Esophagus squamous epithelium (tissue), 5 donors: ENCODE data around the gene FAM168A. TPM values are rescaled to one million over a fixed set of nuclear protein-coding genes. Genes with fewer than 3 reads are reported as not detected.
"Not testable (repeated sequence)": the region's sequence is repeated elsewhere in the genome, so short reads cannot be mapped to it uniquely, and the experiment has no call there.

Experiments used
- DNase-seq: peaks from one replicate; lab custom pipeline; 2025; lab: John Stamatoyannopoulos, UW
- H3K27ac ChIP-seq, 4 donors: fragments of 200-600 bp; sonication (generic); one replicate each; pipeline ENCODE4 v1.5.1; 2016 to 2019; ENCODE audit warnings: mild to moderate bottlenecking in 1 of 4
- H3K27me3 ChIP-seq, 4 donors: fragments of 200-600 bp; sonication (generic); 1 replicate in 3 of 4; 2 replicates in 1 of 4; pipeline versions ENCODE4 v1.5.1 to v1.6.0; 2017 to 2021; ENCODE audit warnings: antibody characterized with exemption in 1 of 4
- H3K36me3 ChIP-seq, 3 donors: fragments of 200-600 bp; sonication (generic); one replicate each; pipeline ENCODE4 v1.5.1; 2016 to 2019
- H3K4me1 ChIP-seq, 3 donors: fragments of 200-600 bp; sonication (generic); one replicate each; pipeline ENCODE4 v1.5.1; 2017 to 2019
- H3K4me3 ChIP-seq, 4 donors: fragments of 200-600 bp; sonication (generic); 1 replicate in 3 of 4; 2 replicates in 1 of 4; pipeline ENCODE4 v1.5.1; 2016 to 2019; ENCODE audit warnings: mild to moderate bottlenecking in 2 of 4, moderate library complexity in 1 of 4
- H3K9me3 ChIP-seq, 3 donors: fragments of 200-600 bp; sonication (generic); one replicate each; pipeline ENCODE4 v1.5.1; 2016 to 2019
- POLR2A ChIP-seq, 4 donors: fragments of 450-650 bp; IDR thresholded peaks; one replicate each; pipeline ENCODE4 v1.6.1; 2017; ENCODE audit warnings: antibody characterized with exemption in 4 of 4, mild to moderate bottlenecking in 4 of 4, moderate library complexity in 3 of 4
- WGBS, 2 donors: methylation state at CpG; one replicate each; pipeline ENCODE4 v1.1.5; 2018; 5-methylcytosine and 5-hydroxymethylcytosine counted together
- intact Hi-C: fragments of 100-400 bp; cut with DNase I; formaldehyde crosslinking; loops from one replicate; pipeline ENCODE4 v1.15.0; 2022
- total RNA-seq, 4 donors: library from RNA; depleted of rRNA; stranded (reverse); fragments of >200 nt; gene quantifications; one replicate each; pipeline ENCODE4 v1.1.0, GENCODE V29; 2016
- TF ChIP-seq, protein P1 (sequence below), 6 experiments: fragments of 450-650 bp in 4 of 6; fragments of 200-600 bp in 2 of 6; sonication (generic) in 2 of 6; IDR thresholded peaks; one replicate each; pipeline ENCODE4 v1.5.1; 2016 to 2019; ENCODE audit warnings: antibody characterized with exemption in 6 of 6, mild to moderate bottlenecking in 4 of 6, moderate library complexity in 4 of 6
- donor health status: DM: yes; HTN: yes; CAD: no.

Gene FAM168A
- total RNA-seq, 4 donors from 2014 or later, result 7.0 to 15.5 (median 12.3) TPM

DNA sequence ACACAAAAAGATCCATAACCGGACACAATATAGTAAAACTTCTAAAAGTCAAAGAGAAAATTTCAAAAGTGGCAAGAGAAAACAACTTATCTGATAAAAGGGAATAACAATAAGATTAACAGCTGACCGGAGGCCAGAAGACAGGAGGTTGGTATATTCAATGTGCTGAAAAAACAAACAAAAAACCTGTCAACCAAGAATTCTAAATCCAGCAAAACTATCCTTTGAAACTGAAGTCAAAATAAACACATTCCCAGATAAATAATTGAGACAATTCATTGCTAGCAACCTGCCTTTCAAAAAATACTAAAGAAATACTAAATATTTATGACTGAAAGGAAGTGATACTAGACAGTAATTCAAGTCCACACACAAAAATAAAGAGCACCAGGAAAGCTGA is 120.4 kb downstream of the FAM168A start:
- H3K4me3 ChIP-seq, result no peak overlapping the region
- H3K9me3 ChIP-seq, result peaks cover 0 to 8% (median 6%) of the 10 kb centered on the region in 3 donors
- TF ChIP-seq, protein P1, sequence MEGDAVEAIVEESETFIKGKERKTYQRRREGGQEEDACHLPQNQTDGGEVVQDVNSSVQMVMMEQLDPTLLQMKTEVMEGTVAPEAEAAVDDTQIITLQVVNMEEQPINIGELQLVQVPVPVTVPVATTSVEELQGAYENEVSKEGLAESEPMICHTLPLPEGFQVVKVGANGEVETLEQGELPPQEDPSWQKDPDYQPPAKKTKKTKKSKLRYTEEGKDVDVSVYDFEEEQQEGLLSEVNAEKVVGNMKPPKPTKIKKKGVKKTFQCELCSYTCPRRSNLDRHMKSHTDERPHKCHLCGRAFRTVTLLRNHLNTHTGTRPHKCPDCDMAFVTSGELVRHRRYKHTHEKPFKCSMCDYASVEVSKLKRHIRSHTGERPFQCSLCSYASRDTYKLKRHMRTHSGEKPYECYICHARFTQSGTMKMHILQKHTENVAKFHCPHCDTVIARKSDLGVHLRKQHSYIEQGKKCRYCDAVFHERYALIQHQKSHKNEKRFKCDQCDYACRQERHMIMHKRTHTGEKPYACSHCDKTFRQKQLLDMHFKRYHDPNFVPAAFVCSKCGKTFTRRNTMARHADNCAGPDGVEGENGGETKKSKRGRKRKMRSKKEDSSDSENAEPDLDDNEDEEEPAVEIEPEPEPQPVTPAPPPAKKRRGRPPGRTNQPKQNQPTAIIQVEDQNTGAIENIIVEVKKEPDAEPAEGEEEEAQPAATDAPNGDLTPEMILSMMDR (IDR thresholded peaks at IDR 0.05), result no peak
- no peak for TF ChIP-seq POLR2A (IDR thresholded peaks at IDR 0.05)
- WGBS, 2 donors, result 92 to 93% methylated on average over 2 of the region's 2 CpGs
- intact Hi-C loops, result no loop called here
- H3K27ac ChIP-seq, result no peak overlapping the region
- no peaks in the 10 kb centered on the region for H3K27me3 ChIP-seq
- peaks cover 0 to 5% (median 0%) of the 10 kb centered on the region in 3 donors for H3K4me1 ChIP-seq
- DNase-seq, result no peak
- H3K36me3 ChIP-seq, result no peaks in the 10 kb centered on the region

DNA sequence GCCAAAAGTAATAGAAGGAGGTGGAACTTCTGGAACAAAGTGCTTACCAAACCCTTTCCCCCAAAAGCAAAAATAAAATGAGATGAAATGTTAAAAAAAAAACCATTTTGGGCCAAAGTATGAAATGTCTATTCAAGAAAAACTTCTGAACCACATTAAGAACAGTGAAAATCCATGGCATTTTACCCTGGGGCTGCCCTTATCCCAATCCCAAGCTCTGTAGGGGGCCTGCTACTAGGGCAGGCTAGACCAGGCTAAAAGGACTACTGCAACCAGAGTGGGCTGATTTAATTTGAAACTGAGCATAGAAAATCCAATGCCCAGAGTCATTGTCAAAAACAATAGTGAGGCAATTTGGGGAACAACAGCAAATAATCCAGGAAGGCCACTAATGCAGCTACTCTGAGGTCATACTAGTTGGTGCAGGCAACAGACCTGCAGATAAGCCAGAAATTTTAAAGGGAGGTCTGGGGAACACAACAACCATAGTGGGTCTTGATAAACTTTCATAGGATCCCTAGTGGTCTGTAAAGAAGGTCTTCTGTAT is 122.3 kb downstream of the FAM168A start:
- no peak overlapping the region for H3K4me3 ChIP-seq
- H3K9me3 ChIP-seq, result peaks cover 0 to 8% (median 6%) of the 10 kb centered on the region in 3 donors
- intact Hi-C loops, result no loop called here
- no peak for TF ChIP-seq POLR2A (IDR thresholded peaks at IDR 0.05)
- TF ChIP-seq, protein P1 (IDR thresholded peaks at IDR 0.05), result no peak
- no peaks in the 10 kb centered on the region for H3K27me3 ChIP-seq
- no peaks in the 10 kb centered on the region for H3K36me3 ChIP-seq
- H3K27ac ChIP-seq, result no peak overlapping the region
- no peak for DNase-seq
- peaks cover 0 to 5% (median 0%) of the 10 kb centered on the region in 3 donors for H3K4me1 ChIP-seq

DNA sequence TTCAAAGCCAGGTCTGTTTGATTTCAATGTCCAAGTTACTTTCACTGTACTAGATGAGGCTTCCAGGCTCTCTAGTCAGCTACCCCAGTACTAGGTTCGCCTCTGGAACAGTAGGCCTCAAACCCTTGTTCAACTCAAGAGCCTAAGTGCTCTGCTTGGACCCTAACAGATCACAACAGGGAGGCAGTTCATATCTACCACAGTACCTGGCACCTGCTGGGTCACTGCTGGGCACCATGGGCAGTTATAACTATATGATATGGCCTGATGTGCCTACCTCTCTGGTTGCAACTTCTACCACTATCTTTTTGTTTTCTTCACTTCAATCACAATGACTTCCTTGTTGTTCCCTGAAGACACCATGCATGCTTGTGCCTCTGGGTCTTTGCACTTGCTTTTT is 124.7 kb downstream of the FAM168A start:
- Histone ChIP-seq H3K4me1 (peaks cover 0 to 7% (median 0%) of the 10 kb centered on the region in 3 donors), H3K27ac (no peak overlapping the region), H3K27me3 (no peaks in the 10 kb centered on the region), H3K36me3 (peaks cover 0 to 4% (median 0%) of the 10 kb centered on the region in 3 donors), H3K4me3 (no peak overlapping the region), H3K9me3 (peaks cover 0 to 8% (median 5%) of the 10 kb centered on the region in 3 donors)
- intact Hi-C loops, result no loop called here
- TF ChIP-seq, protein P1 (IDR thresholded peaks at IDR 0.05), result no peak
- no peak for TF ChIP-seq POLR2A (IDR thresholded peaks at IDR 0.05)
- DNase-seq, result no peak
- 93 to 100% methylated on average over 1 of the region's 1 CpG for WGBS, 2 donors

DNA sequence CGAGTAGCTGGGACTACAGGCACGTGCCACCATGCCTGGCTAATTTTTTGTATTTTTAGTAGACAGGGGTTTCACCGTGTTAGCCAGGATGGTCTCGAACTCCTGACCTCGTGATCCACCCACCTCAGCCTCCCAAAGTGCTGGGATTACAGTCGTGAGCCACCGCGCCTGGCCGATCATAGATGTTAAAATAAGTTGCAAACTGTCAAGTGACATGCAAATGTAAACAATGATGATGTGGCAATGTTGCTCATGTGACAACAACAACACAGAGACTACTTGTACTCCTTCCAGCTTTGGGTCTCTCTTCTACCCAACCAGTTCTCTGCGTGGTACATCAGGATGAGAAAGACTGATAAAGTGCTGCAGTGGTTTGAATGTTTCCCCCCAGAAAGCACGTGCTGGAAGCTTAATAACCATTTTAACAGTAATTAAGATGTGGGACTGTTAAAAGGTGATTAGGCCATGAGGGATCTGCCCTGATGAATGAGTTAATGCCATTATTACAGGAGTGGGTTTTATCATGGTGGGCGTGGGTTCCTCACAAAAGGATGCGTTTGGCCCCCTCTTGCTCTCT is 127.8 kb downstream of the FAM168A start:
- Histone ChIP-seq H3K27ac (peak overlapping the region in 3 of 4 donors; percentile 2 to 30 (median 15)), H3K4me1 (peaks cover 0 to 15% (median 0%) of the 10 kb centered on the region in 3 donors)
- intact Hi-C loops, H3K27me3 ChIP-seq, H3K4me3 ChIP-seq, H3K36me3 ChIP-seq, DNase-seq, H3K9me3 ChIP-seq: not testable (repeated sequence)
- 91 to 94% methylated on average over 13 of the region's 13 CpGs for WGBS, 2 donors

DNA sequence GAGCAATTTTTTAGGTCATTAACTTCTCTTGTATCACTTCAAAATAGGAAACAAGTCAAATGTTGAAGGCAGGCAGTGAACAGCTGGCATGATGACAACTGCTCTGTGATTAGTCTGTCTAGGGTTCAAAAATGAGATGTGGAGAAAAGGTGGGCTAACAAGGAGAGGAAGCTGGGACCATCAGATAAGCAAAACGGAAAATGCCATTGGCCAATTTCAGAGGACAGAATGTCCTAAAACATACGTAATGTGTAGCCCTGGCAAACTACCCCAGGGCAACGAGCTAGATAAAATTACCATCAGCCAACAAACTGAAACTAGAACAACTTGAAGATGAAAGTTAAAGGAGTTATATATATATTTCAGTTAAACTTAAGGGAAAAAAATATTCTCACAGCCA is 128.5 kb downstream of the FAM168A start:
- DNase-seq, result no peak
- H3K4me1 ChIP-seq, result peaks cover 0 to 15% (median 0%) of the 10 kb centered on the region in 3 donors
- H3K36me3 ChIP-seq, result peaks cover 0 to 8% (median 0%) of the 10 kb centered on the region in 3 donors
- 63 to 66% methylated on average over 3 of the region's 3 CpGs for WGBS, 2 donors
- TF ChIP-seq, protein P1 (IDR thresholded peaks at IDR 0.05), result no peak
- no peak for TF ChIP-seq POLR2A (IDR thresholded peaks at IDR 0.05)
- H3K4me3 ChIP-seq, result no peak overlapping the region
- peak overlapping the region in 3 of 4 donors; percentile 2 to 6 (median 3) for H3K27ac ChIP-seq
- no peaks in the 10 kb centered on the region for H3K27me3 ChIP-seq
- no peaks in the 10 kb centered on the region for H3K9me3 ChIP-seq
- intact Hi-C loops, result no loop called here
